Measurements from ENCODE around the gene APC. TPM values are rescaled to one million over a fixed set of nuclear protein-coding genes. Genes with fewer than 3 reads are reported as not detected.

The APC gene
- total and polyA plus RNA-seq, 2 of the 13 experiments (the other 11 are each of a cell fraction or from before 2014, with no cell fraction given): 6.1 to 19.0 TPM

DNA sequence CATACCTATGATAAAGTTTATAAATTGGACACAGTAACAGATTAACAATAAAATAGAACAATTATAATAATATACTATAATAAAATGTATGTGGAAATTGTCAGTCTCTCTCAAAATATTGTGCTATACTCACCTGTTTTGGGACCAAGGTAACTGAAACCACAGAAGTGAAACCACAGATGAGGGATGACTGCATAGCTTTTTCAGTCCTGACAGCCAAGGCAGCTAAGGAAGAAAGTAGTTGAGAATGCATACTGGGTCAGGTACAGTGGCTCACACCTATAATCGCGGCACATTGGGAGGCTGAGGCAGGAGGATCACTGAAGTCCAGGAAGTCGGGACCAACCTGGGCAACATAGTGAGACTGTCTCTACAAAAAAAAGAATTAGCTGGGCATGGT, 132.3 kb downstream of the APC start:
- no peak for DNase-seq (ENCODE audit: low spot score)
- no peak for FAIRE-seq
- Histone ChIP-seq H4K20me1 (ENCODE audit: insufficient read depth, low read length) (no peaks in the 10 kb centered on the region), H3K4me1 (ENCODE audit: insufficient read depth, low read length) (peaks cover 9% of the 10 kb centered on the region; the same call in 1 of the 2 replicates), H3K9me3 (ENCODE audit: low read length) (no peaks in the 10 kb centered on the region), H3K79me2 (ENCODE audit: insufficient read depth, low read length) (no peaks in the 10 kb centered on the region), H3K27me3 (ENCODE audit: control insufficient read depth in 1 of 2, insufficient read depth in 2 of 2, low read length in 2 of 2) (no peaks in the 10 kb centered on the region), H3K4me3 (replicated peaks in 1 of 3; ENCODE audit: insufficient read depth in 1 of 3, low read depth in 2 of 3, low read length in 3 of 3) (no peak overlapping the region), H3K4me2 (ENCODE audit: low read depth, low read length) (no peak overlapping the region), H3K9ac (ENCODE audit: insufficient read depth, low read depth, low read length) (no peak overlapping the region), H3K36me3 (replicated peaks in 1 of 2; ENCODE audit: control insufficient read depth in 1 of 2, insufficient read depth in 2 of 2, low read length in 2 of 2) (peaks cover 5 to 18% of the 10 kb centered on the region in 2 experiments; a peak in 4 of 5 replicates), H3K27ac (ENCODE audit: extremely low read length, insufficient read depth, low read length) (no peak overlapping the region), H2AFZ (ENCODE audit: low read length) (no peak overlapping the region)
- no peak for ATAC-seq
- intact Hi-C loops (cut with micrococcal nuclease; ENCODE audit: unreplicated experiment) (no loop called here), in situ Hi-C loops (cut with HindIII; ENCODE audit: extremely low pct_ligation_motif_present, low pct_unique_long_range_greater_than_20kb) (no loop called here)
- WGBS (ENCODE audit: low lambda C conversion rate): 98% methylated on average over 3 of the region's 3 CpGs
- TF ChIP-seq, protein P1, sequence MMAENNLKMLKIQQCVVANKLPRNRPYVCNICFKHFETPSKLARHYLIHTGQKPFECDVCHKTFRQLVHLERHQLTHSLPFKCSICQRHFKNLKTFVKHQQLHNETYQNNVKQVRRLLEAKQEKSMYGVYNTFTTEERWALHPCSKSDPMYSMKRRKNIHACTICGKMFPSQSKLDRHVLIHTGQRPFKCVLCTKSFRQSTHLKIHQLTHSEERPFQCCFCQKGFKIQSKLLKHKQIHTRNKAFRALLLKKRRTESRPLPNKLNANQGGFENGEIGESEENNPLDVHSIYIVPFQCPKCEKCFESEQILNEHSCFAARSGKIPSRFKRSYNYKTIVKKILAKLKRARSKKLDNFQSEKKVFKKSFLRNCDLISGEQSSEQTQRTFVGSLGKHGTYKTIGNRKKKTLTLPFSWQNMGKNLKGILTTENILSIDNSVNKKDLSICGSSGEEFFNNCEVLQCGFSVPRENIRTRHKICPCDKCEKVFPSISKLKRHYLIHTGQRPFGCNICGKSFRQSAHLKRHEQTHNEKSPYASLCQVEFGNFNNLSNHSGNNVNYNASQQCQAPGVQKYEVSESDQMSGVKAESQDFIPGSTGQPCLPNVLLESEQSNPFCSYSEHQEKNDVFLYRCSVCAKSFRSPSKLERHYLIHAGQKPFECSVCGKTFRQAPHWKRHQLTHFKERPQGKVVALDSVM (CRISPR knock-in tag; IDR thresholded peaks at IDR 0.05): peak; percentile 26; the same call in 1 of the 2 replicates
- TF ChIP-seq, protein P2, sequence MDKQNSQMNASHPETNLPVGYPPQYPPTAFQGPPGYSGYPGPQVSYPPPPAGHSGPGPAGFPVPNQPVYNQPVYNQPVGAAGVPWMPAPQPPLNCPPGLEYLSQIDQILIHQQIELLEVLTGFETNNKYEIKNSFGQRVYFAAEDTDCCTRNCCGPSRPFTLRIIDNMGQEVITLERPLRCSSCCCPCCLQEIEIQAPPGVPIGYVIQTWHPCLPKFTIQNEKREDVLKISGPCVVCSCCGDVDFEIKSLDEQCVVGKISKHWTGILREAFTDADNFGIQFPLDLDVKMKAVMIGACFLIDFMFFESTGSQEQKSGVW (CRISPR knock-in tag; IDR thresholded peaks at IDR 0.05; ENCODE audit: borderline replicate concordance): no peak
- POLR2A ChIA-PET: interaction anchor here (1.4 kb wide), 1 partner anchor 9 kb away, joined by 9 read pairs; the partner anchor contains the start of gene SRP19
- BruUV-seq (replicated peaks): no TSS peak
- CTCF ChIA-PET (ENCODE audit: low intra/inter-chr PET ratio, low total read pairs): no interaction called here

DNA sequence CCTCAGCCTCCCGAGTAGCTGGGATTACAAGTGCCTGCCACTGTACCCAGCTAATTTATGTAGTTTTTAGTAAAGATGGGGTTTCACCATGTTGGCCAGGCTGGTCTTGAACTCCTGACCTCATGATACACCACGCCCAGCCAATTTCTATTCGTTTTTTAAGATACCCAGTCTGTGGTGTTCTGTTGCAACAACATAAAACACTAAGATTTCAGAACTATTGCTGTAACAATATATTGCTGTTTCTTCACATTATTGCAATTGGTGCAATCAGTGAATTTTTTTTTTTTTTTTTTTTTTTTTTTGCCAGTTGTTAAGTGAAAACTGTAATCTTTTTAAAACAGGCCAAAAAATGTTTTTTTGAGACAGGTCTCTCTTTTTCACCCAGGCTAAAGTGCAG, 133.3 kb downstream of the APC start:
- Histone ChIP-seq H4K20me1 (ENCODE audit: insufficient read depth, low read length) (no peaks in the 10 kb centered on the region), H3K4me3 (replicated peaks in 1 of 3; ENCODE audit: insufficient read depth in 1 of 3, low read depth in 2 of 3, low read length in 3 of 3) (no peak overlapping the region), H3K27me3 (ENCODE audit: control insufficient read depth in 1 of 2, insufficient read depth in 2 of 2, low read length in 2 of 2) (no peaks in the 10 kb centered on the region), H3K4me1 (ENCODE audit: insufficient read depth, low read length) (peaks cover 9% of the 10 kb centered on the region; the same call in 1 of the 2 replicates), H3K27ac (ENCODE audit: extremely low read length, insufficient read depth, low read length) (no peak overlapping the region), H3K36me3 (replicated peaks in 1 of 2; ENCODE audit: control insufficient read depth in 1 of 2, insufficient read depth in 2 of 2, low read length in 2 of 2) (peaks cover 5 to 16% of the 10 kb centered on the region in 2 experiments; a peak in 3 of 5 replicates), H2AFZ (ENCODE audit: low read length) (no peak overlapping the region), H3K9ac (ENCODE audit: insufficient read depth, low read depth, low read length) (no peak overlapping the region), H3K4me2 (ENCODE audit: low read depth, low read length) (no peak overlapping the region), H3K9me3 (ENCODE audit: low read length) (no peaks in the 10 kb centered on the region), H3K79me2 (ENCODE audit: insufficient read depth, low read length) (no peaks in the 10 kb centered on the region)
- TF ChIP-seq HES4 (CRISPR knock-in tag; IDR thresholded peaks at IDR 0.05; ENCODE audit: borderline replicate concordance) (no peak), HDAC2 (CRISPR knock-in tag; IDR thresholded peaks at IDR 0.05) (no peak), ZNF30 (CRISPR knock-in tag; IDR thresholded peaks at IDR 0.05) (no peak), FIP1L1 (IDR thresholded peaks at IDR 0.05; ENCODE audit: borderline replicate concordance, insufficient read depth, low read depth, low read length) (no peak), ZNF282 (IDR thresholded peaks at IDR 0.05; ENCODE audit: partially characterized antibody) (no peak)
- TF ChIP-seq, protein P3, sequence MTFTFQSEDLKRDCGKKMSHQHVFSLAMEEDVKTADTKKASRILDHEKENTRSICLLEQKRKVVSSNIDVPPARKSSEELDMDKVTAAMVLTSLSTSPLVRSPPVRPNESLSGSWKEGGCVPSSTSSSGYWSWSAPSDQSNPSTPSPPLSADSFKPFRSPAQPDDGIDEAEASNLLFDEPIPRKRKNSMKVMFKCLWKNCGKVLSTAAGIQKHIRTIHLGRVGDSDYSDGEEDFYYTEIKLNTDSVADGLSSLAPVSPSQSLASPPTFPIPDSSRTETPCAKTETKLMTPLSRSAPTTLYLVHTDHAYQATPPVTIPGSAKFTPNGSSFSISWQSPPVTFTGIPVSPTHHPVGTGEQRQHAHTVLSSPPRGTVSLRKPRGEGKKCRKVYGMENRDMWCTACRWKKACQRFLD (CRISPR knock-in tag; IDR thresholded peaks at IDR 0.05; ENCODE audit: borderline replicate concordance): no peak
- POLR2A ChIA-PET: no interaction called here
- DNase-seq (ENCODE audit: low spot score) (no peak), FAIRE-seq (no peak), ATAC-seq (no peak)
- intact Hi-C loops (cut with micrococcal nuclease; ENCODE audit: unreplicated experiment): no loop called here
- CTCF ChIA-PET (ENCODE audit: low intra/inter-chr PET ratio, low total read pairs): no interaction called here
- BruUV-seq (replicated peaks): no TSS peak
- in situ Hi-C loops (cut with HindIII; ENCODE audit: extremely low pct_ligation_motif_present, low pct_unique_long_range_greater_than_20kb): no loop called here
- WGBS (ENCODE audit: low lambda C conversion rate): 78% methylated on average over 3 of the region's 3 CpGs
